ENCODE measurements around the gene TIGD4. TPM values are rescaled to one million over a fixed set of nuclear protein-coding genes. Genes with fewer than 3 reads are reported as not detected.

The TIGD4 gene
- total and polyA plus RNA-seq, 2 of the 8 experiments (the other 6 are each of a cell fraction or from before 2014, with no cell fraction given), result 0.42 to 2.3 TPM

DNA sequence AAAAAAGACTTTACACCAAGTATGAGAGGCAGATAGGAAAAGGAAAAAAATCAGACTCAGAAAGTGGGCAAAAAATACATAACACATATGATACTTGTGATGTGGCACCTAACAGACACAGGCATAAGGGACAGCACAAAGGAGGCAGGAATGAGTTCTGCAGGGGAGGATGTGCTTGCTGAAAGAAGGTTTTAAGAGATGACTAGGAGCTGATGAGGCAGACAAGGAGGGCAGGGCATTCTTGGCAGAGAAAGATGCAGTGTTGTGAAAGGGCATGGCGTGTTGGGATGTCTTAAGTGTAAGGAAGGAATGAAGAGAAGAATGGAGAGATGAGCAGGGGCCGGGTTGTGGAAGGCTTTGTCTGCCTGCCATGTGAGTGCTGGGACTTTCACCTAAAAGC, 50.1 kb downstream of the TIGD4 start (continued):
- TF ChIP-seq PHF8 (conservative IDR thresholded peaks at IDR 0.05; ENCODE audit: low read depth, low read length), result no peak
- no peak for TF ChIP-seq CREB1 (IDR thresholded peaks at IDR 0.05)
- TF ChIP-seq JUND (IDR thresholded peaks at IDR 0.05; ENCODE audit: low read length), result no peak
- TF ChIP-seq TEAD4 (IDR thresholded peaks at IDR 0.05; ENCODE audit: low read depth, low read length), result no peak
- no peak for TF ChIP-seq BCL11A (IDR thresholded peaks at IDR 0.05; ENCODE audit: low read depth in 2 of 2, low read length in 2 of 2)
